ENCODE measurements around the gene ZNF200.

The ZNF200 gene

GRCh38 chr16:3173892-3174617 lies 60.9 kb downstream of the ZNF200 start:
- DNase-seq = peak; percentile 85

Data from NCI-H82 (cell line).